H9 (cell line): ENCODE results near the gene BSN. TPM values are rescaled to one million over a fixed set of nuclear protein-coding genes. Genes with fewer than 3 reads are reported as not detected.

Source experiments
- DNase-seq: peaks from one replicate; pipeline ENCODE4 v3.0.0-alpha.2; 2017
- H2AFZ ChIP-seq: one replicate; pipeline ENCODE4 v1.6.1; 2013; ENCODE audit warnings: mild to moderate bottlenecking, low read length, control low read depth, moderate library complexity
- H2AK5ac ChIP-seq: 2 replicates; pipeline ENCODE4 v1.6.1; 2013; ENCODE audit warnings: low read length, control low read depth, mixed read lengths; ENCODE audit not compliant: insufficient read length
- H2BK120ac ChIP-seq: one replicate; pipeline ENCODE4 v1.6.1; 2013; ENCODE audit warnings: low read depth, mild to moderate bottlenecking, low read length, control low read depth, inconsistent platforms; ENCODE audit not compliant: poor library complexity, severe bottlenecking
- H2BK12ac ChIP-seq: 2 replicates; pipeline ENCODE4 v1.6.1; 2013; ENCODE audit warnings: low read length, control low read depth, mixed read lengths, low read depth; ENCODE audit not compliant: insufficient read length
- H2BK15ac ChIP-seq: 2 replicates; pipeline ENCODE4 v1.6.1; 2013; ENCODE audit warnings: low read depth, low read length, control low read depth
- H2BK20ac ChIP-seq: one replicate; pipeline ENCODE4 v1.6.1; 2013; ENCODE audit warnings: low read depth, mild to moderate bottlenecking, low read length, control low read depth, inconsistent platforms; ENCODE audit not compliant: poor library complexity, severe bottlenecking
- H2BK5ac ChIP-seq: 2 replicates; pipeline ENCODE4 v1.6.1; 2013; ENCODE audit warnings: low read length, control low read depth, mixed read lengths; ENCODE audit not compliant: insufficient read length
- H3K14ac ChIP-seq: 2 replicates; pipeline ENCODE4 v1.6.1; 2013; ENCODE audit warnings: low read length, control low read depth; ENCODE audit not compliant: insufficient read depth
- H3K18ac ChIP-seq: 2 replicates; pipeline ENCODE4 v1.6.1; 2013; ENCODE audit warnings: low read depth, mild to moderate bottlenecking, mixed read lengths, low read length, control low read depth; ENCODE audit not compliant: insufficient read length
- H3K23ac ChIP-seq: 2 replicates; pipeline ENCODE4 v1.6.1; 2013; ENCODE audit warnings: low read length, control low read depth, mixed read lengths, low read depth; ENCODE audit not compliant: insufficient read length
- H3K23me2 ChIP-seq: 2 replicates; pipeline ENCODE4 v1.6.1; 2013; ENCODE audit warnings: low read depth, mild to moderate bottlenecking, mixed read lengths, low read length, control low read depth; ENCODE audit not compliant: insufficient read length, poor library complexity, severe bottlenecking
- H3K27ac ChIP-seq: 2 replicates; pipeline ENCODE4 v1.5.1; 2013; ENCODE audit warnings: low read length, control low read depth, mixed read lengths, low read depth; ENCODE audit not compliant: insufficient read length
- H3K27me3 ChIP-seq: 2 replicates; pipeline ENCODE4 v1.6.1; 2013; ENCODE audit warnings: low read length, control low read depth, inconsistent platforms; ENCODE audit not compliant: insufficient read depth
- H3K4ac ChIP-seq: 2 replicates; pipeline ENCODE4 v1.6.1; 2013; ENCODE audit warnings: low read depth, mild to moderate bottlenecking, control low read depth, inconsistent platforms, low read length, moderate library complexity
- H3K4me1 ChIP-seq: 2 replicates; pipeline ENCODE4 v1.6.1; 2013; ENCODE audit warnings: low read length, control low read depth, inconsistent platforms; ENCODE audit not compliant: insufficient read depth
- H3K4me2 ChIP-seq: 2 replicates; pipeline ENCODE4 v1.6.1; 2013; ENCODE audit warnings: low read length, control low read depth, mixed read lengths; ENCODE audit not compliant: insufficient read length, insufficient read depth
- H3K56ac ChIP-seq: 2 replicates; pipeline ENCODE4 v1.6.1; 2013; ENCODE audit warnings: low read depth, mild to moderate bottlenecking, mixed read lengths, low read length, control low read depth; ENCODE audit not compliant: insufficient read length
- H3K79me1 ChIP-seq: 2 replicates; pipeline ENCODE4 v1.6.1; 2013; ENCODE audit warnings: low read depth, mild to moderate bottlenecking, moderate library complexity, low read length, control low read depth, inconsistent platforms; ENCODE audit not compliant: insufficient read depth, poor library complexity, severe bottlenecking
- H3K79me2 ChIP-seq: 2 replicates; pipeline ENCODE4 v1.6.1; 2013; ENCODE audit warnings: low read length, control low read depth, inconsistent platforms; ENCODE audit not compliant: insufficient read depth
- H3K9ac ChIP-seq: 2 replicates; pipeline ENCODE4 v1.6.1; 2013; ENCODE audit warnings: low read length, control low read depth, mixed read lengths; ENCODE audit not compliant: insufficient read length; ENCODE audit errors: extremely low read depth
- H3K9me3 ChIP-seq: one replicate; pipeline ENCODE4 v1.6.1; 2013; ENCODE audit warnings: low read depth, low read length, inconsistent platforms; ENCODE audit not compliant: control insufficient read depth
- H3T11ph ChIP-seq: one replicate; pipeline ENCODE4 v1.6.1; 2013; ENCODE audit warnings: mild to moderate bottlenecking, low read length, control low read depth, inconsistent platforms
- H4K20me1 ChIP-seq: one replicate; pipeline ENCODE4 v1.6.1; 2013; ENCODE audit not compliant: control insufficient read depth, insufficient read length, insufficient read depth
- H4K5ac ChIP-seq: 2 replicates; pipeline ENCODE4 v1.6.1; 2013; ENCODE audit warnings: low read depth, mild to moderate bottlenecking, mixed read lengths, low read length, control low read depth; ENCODE audit not compliant: insufficient read length
- H4K8ac ChIP-seq: replicated peaks from 2 replicates; pipeline ENCODE4 v1.6.1; 2013; ENCODE audit warnings: low read length, control low read depth, mixed read lengths, low read depth; ENCODE audit not compliant: insufficient read length
- H4K91ac ChIP-seq: 2 replicates; pipeline ENCODE4 v1.6.1; 2013; ENCODE audit warnings: low read depth, mild to moderate bottlenecking, moderate library complexity, mixed read lengths, low read length, control low read depth; ENCODE audit not compliant: insufficient read length
- H3K27ac Mint-ChIP-seq, 3 experiments: 2 replicates in 2 of 3; 3 replicates in 1 of 3; pipeline ENCODE4 v1.8.0; 2020 to 2021; ENCODE audit warnings: mixed read lengths in 3 of 3, mild to moderate bottlenecking in 1 of 3, moderate library complexity in 1 of 3
- H3K27me3 Mint-ChIP-seq: 2 replicates; pipeline ENCODE4 v1.8.0; 2021; ENCODE audit warnings: low read depth, mild to moderate bottlenecking, moderate library complexity, mixed read lengths
- H3K36me3 Mint-ChIP-seq, 3 experiments: 2 replicates in 2 of 3; 3 replicates in 1 of 3; pipeline ENCODE4 v1.8.0; 2020 to 2021; ENCODE audit warnings: low read depth in 3 of 3, mixed read lengths in 3 of 3; ENCODE audit not compliant: insufficient read depth in 1 of 3
- H3K4me1 Mint-ChIP-seq, 2 experiments: 2 replicates each; pipeline ENCODE4 v1.8.0; 2020; ENCODE audit warnings: mixed read lengths in 2 of 2
- H3K4me3 Mint-ChIP-seq, 2 experiments: 2 replicates in 1 of 2; 3 replicates in 1 of 2; pipeline ENCODE4 v1.8.0; 2020 to 2021; ENCODE audit warnings: mild to moderate bottlenecking in 2 of 2, mixed read lengths in 2 of 2, moderate library complexity in 1 of 2
- H3K9me3 Mint-ChIP-seq, 2 experiments: 2 replicates in 1 of 2; 3 replicates in 1 of 2; pipeline ENCODE4 v1.8.0; 2020; ENCODE audit warnings: mild to moderate bottlenecking in 2 of 2, mixed read lengths in 2 of 2, moderate library complexity in 1 of 2
- CTCF ChIP-seq: fragments of 200-600 bp; sonication (generic); conservative IDR thresholded peaks from 3 replicates; pipeline ENCODE4 v1.8.0; 2021; ENCODE audit warnings: antibody characterized with exemption, mild to moderate bottlenecking
- WGBS: extraction: QIAGEN DNeasy Blood & Tissue Kit; methylation state at CpG from one replicate; pipeline ENCODE4 v1.1.7; 2013; ENCODE audit warnings: missing lambda C conversion rate, low lambda C conversion rate, mixed read lengths; ENCODE audit not compliant: insufficient read length; ENCODE audit errors: extremely low coverage; 5-methylcytosine and 5-hydroxymethylcytosine counted together
- total RNA-seq: library from RNA; stranded (reverse); gene quantifications from 2 replicates; pipeline ENCODE4 v1.2.1, GENCODE V29; 2021

Gene BSN
- total RNA-seq, 1 experiment from 2014 or later, result 2.4 TPM

GRCh38 chr3:49663831-49664230 is 109.6 kb downstream of the BSN start:
- no peak overlapping the region for H4K91ac ChIP-seq
- H3K9me3 Mint-ChIP-seq, result no peaks in the 10 kb centered on the region
- DNase-seq, result no peak
- H3K79me2 ChIP-seq, result no peaks in the 10 kb centered on the region
- no peak overlapping the region for H3K9ac ChIP-seq
- TF ChIP-seq CTCF, result no peak
- no peak overlapping the region for H3K23ac ChIP-seq
- no peaks in the 10 kb centered on the region for H3K36me3 Mint-ChIP-seq
- no peaks in the 10 kb centered on the region; the same call in 1 of the 2 replicates for H3K27me3 Mint-ChIP-seq
- H2BK120ac ChIP-seq, result no peak overlapping the region
- H3K4me1 ChIP-seq, result no peaks in the 10 kb centered on the region; the same call in 1 of the 2 replicates
- H3K27me3 ChIP-seq, result no peaks in the 10 kb centered on the region
- no peaks in the 10 kb centered on the region for H3K9me3 ChIP-seq
- H2BK20ac ChIP-seq, result no peak overlapping the region
- no peak overlapping the region for H2BK5ac ChIP-seq
- H2BK15ac ChIP-seq, result no peak overlapping the region
- H3K4me2 ChIP-seq, result no peak overlapping the region
- no peak overlapping the region for H3K14ac ChIP-seq
- no peak overlapping the region for H2BK12ac ChIP-seq
- no peak overlapping the region for H3K4me3 Mint-ChIP-seq
- H3K4me1 Mint-ChIP-seq, result peaks cover 19 to 23% of the 10 kb centered on the region in 2 experiments
- no peaks in the 10 kb centered on the region for H3K79me1 ChIP-seq
- no peak overlapping the region for H3K27ac Mint-ChIP-seq
- H4K8ac ChIP-seq, result no peak overlapping the region
- H3T11ph ChIP-seq, result no peak overlapping the region
- WGBS, result no CpG with 5 or more reads among the region's 1 CpG
- no peaks in the 10 kb centered on the region for H4K20me1 ChIP-seq
- H4K5ac ChIP-seq, result no peak overlapping the region
- no peak overlapping the region for H3K18ac ChIP-seq
- no peak overlapping the region for H3K4ac ChIP-seq
- no peak overlapping the region for H3K56ac ChIP-seq
- H3K23me2 ChIP-seq, result no peaks in the 10 kb centered on the region
- no peak overlapping the region for H3K27ac ChIP-seq
- no peak overlapping the region for H2AFZ ChIP-seq
- H2AK5ac ChIP-seq, result no peak overlapping the region
